OCI-LY1 (cell line): ENCODE data around the gene P2RY6.
A peak's percentile ranks its signal among the peaks of the same experiment; 100 is the strongest.

Source experiments
- CTCF ChIP-seq: fragments of 200-600 bp; sonication (generic), shearing (Covaris generic); IDR thresholded peaks from 2 replicates; pipeline ENCODE4 v1.5.1; 2017; ENCODE audit warnings: mild to moderate bottlenecking, antibody characterized with exemption, low read length, moderate library complexity, mixed read lengths
- EZH2 ChIP-seq: fragments of 200-600 bp; sonication (generic), shearing (Covaris generic); IDR thresholded peaks from 2 replicates; pipeline ENCODE4 v1.8.0; 2017; ENCODE audit warnings: borderline replicate concordance, mixed run types, mild to moderate bottlenecking, antibody characterized with exemption, low read length, moderate library complexity, mixed read lengths

GRCh38 chr11:73242251-73243092 is 29.7 kb upstream of the P2RY6 start:
- TF ChIP-seq CTCF, result peak; percentile 89
- TF ChIP-seq EZH2, result no peak
